Activated CD8-positive, alpha-beta memory T cell treated with anti-CD3 and anti-CD28 coated beads for 36 hours (primary cell): ENCODE measurements around the gene SCN1B. TPM values are rescaled to one million over a fixed set of nuclear protein-coding genes. Genes with fewer than 3 reads are reported as not detected.
"Not testable (repeated sequence)": the region's sequence is repeated elsewhere in the genome, so short reads cannot be mapped to it uniquely, and the experiment has no call there.

Experiments
- CTCF ChIA-PET: fragments of 350-600 bp; sonication (Branson Sonifier 250); formaldehyde crosslinking; loops from one replicate; lab custom pipeline; 2021; ENCODE audit warnings: antibody characterized with exemption; lab: Charles Lee
- POLR2A ChIA-PET: fragments of 350-600 bp; sonication (Branson Sonifier 250); formaldehyde crosslinking; loops from one replicate; lab custom pipeline; 2021; ENCODE audit warnings: antibody characterized with exemption; lab: Charles Lee
- total RNA-seq, 2 experiments: library from RNA; stranded (reverse); gene quantifications; one replicate each; pipeline ENCODE4 v1.2.3, GENCODE V29; 2021

SCN1B gene
- 1 to 10 TPM in 1 of 2 experiments, under 1 TPM in 1; 0.99 to 1.3 TPM for total RNA-seq

- POLR2A ChIA-PET: interaction anchor here (0.6 to 0.9 kb wide), 2 partner anchors 24 to 29 kb away, joined by 3 to 5 read pairs; no protein-coding TSS in a partner anchor
- CTCF ChIA-PET: interaction anchor here (1.5 to 2.0 kb wide), 2 partner anchors 13 to 14 kb away, joined by 7 to 8 read pairs; no protein-coding TSS in a partner anchor
Observed at GRCh38 chr19:35030257-35031071, at the start of gene SCN1B. Gene SCN1B, plus strand, starts transcription at chr19:35030470. Its CDS starts 351 bp downstream, at chr19:35030821.

- ChIA-PET CTCF (no interaction called here), POLR2A (no interaction called here)
Observed at GRCh38 chr19:34982275-34982674, 48.0 kb upstream of the SCN1B start.

- ChIA-PET CTCF (interaction anchor here (0.7 to 1.0 kb wide), 2 partner anchors 11 to 12 kb away, joined by 3 to 4 read pairs; no protein-coding TSS in a partner anchor), POLR2A (interaction anchor here (0.7 kb wide), 1 partner anchor 28 kb away, joined by 3 read pairs; no protein-coding TSS in a partner anchor)
Observed at GRCh38 chr19:34983786-34984185, 46.5 kb upstream of the SCN1B start.

- ChIA-PET POLR2A (interaction anchor here (0.6 to 0.7 kb wide), 2 partner anchors 28 to 684 kb away, joined by 3 to 4 read pairs; no protein-coding TSS in a partner anchor), CTCF (interaction anchor here (1.0 kb wide), 1 partner anchor 11 kb away, joined by 3 read pairs; no protein-coding TSS in a partner anchor)
Observed at GRCh38 chr19:34984287-34984686, 46.0 kb upstream of the SCN1B start.

- POLR2A ChIA-PET: interaction anchor here (0.9 kb wide), 1 partner anchor 15 kb away, joined by 4 read pairs; the partner anchor contains the start of gene GRAMD1A
- CTCF ChIA-PET: interaction anchor here (0.8 to 1.2 kb wide), 3 partner anchors 9 to 27 kb away, joined by 3 to 5 read pairs (median 3); partner anchors contain the start of gene GRAMD1A
Observed at GRCh38 chr19:34985249-34986022, 44.8 kb upstream of the SCN1B start.

GRCh38 chr19:34988119-34988518 is 42.2 kb upstream of the SCN1B start:
- ChIA-PET CTCF (interaction anchor here (0.8 to 1.2 kb wide), 3 partner anchors 12 to 33 kb away, joined by 3 read pairs; partner anchors contain the start of gene GRAMD1A), POLR2A (no interaction called here)

- CTCF ChIA-PET: interaction anchor here (0.6 to 1.8 kb wide), 2 partner anchors 16 to 24 kb away, joined by 3 to 4 read pairs; no protein-coding TSS in a partner anchor
Observed at GRCh38 chr19:34989298-34989697, 41.0 kb upstream of the SCN1B start.

GRCh38 chr19:34990578-34991192 is 39.6 kb upstream of the SCN1B start:
- ChIA-PET POLR2A (interaction anchor here (1.7 kb wide), 1 partner anchor 10 kb away, joined by 11 read pairs; the partner anchor contains the start of gene GRAMD1A), CTCF (interaction anchor here (1.3 to 1.8 kb wide), 2 partner anchors 18 to 23 kb away, joined by 4 to 6 read pairs; no protein-coding TSS in a partner anchor)

More at GRCh38 chr19:34989298-34989697, 41.0 kb upstream of the SCN1B start:
- POLR2A ChIA-PET: interaction anchor here (1.3 kb wide), 1 partner anchor 12 kb away, joined by 6 read pairs; no protein-coding TSS in a partner anchor

GRCh38 chr19:34991542-34992333 is 38.5 kb upstream of the SCN1B start:
- POLR2A ChIA-PET: interaction anchor here (1.7 kb wide), 1 partner anchor 9 kb away, joined by 11 read pairs; the partner anchor contains the start of gene GRAMD1A

GRCh38 chr19:34992582-34992981 is 37.7 kb upstream of the SCN1B start:
- POLR2A ChIA-PET: not testable (repeated sequence)
- CTCF ChIA-PET: interaction anchor here (0.9 kb wide), 2 partner anchors 9 to 11 kb away, joined by 3 read pairs; no protein-coding TSS in a partner anchor

More at GRCh38 chr19:34991542-34992333, 38.5 kb upstream of the SCN1B start:
- CTCF ChIA-PET: interaction anchor here (0.9 kb wide), 1 partner anchor 10 kb away, joined by 3 read pairs; no protein-coding TSS in a partner anchor

GRCh38 chr19:34994286-34994642 is 36.0 kb upstream of the SCN1B start:
- CTCF ChIA-PET: no interaction called here
- POLR2A ChIA-PET: no interaction called here

GRCh38 chr19:34994643-34995541 is 35.4 kb upstream of the SCN1B start:
- POLR2A ChIA-PET: interaction anchor here (0.6 kb wide), 1 partner anchor 256 kb away, joined by 6 read pairs; no protein-coding TSS in a partner anchor
- CTCF ChIA-PET: interaction anchor here (0.6 to 2.2 kb wide), 6 partner anchors 16 to 146 kb away, joined by 3 to 9 read pairs (median 4); no protein-coding TSS in a partner anchor

- CTCF ChIA-PET: interaction anchor here (0.5 to 2.2 kb wide), 7 partner anchors 15 to 361 kb away, joined by 3 to 9 read pairs (median 4); no protein-coding TSS in a partner anchor
- POLR2A ChIA-PET: interaction anchor here (0.6 kb wide), 1 partner anchor 255 kb away, joined by 6 read pairs; no protein-coding TSS in a partner anchor
Observed at GRCh38 chr19:34995551-34995950, 34.7 kb upstream of the SCN1B start.

GRCh38 chr19:34997071-34997617 is 33.1 kb upstream of the SCN1B start:
- ChIA-PET POLR2A (interaction anchor here (0.5 kb wide), 1 partner anchor 16 kb away, joined by 4 read pairs; no protein-coding TSS in a partner anchor), CTCF (interaction anchor here (1.9 to 2.2 kb wide), 2 partner anchors 25 to 47 kb away, joined by 4 to 9 read pairs; no protein-coding TSS in a partner anchor)

- POLR2A ChIA-PET: not testable (repeated sequence)
- CTCF ChIA-PET: interaction anchor here (0.7 kb wide), 1 partner anchor 173 kb away, joined by 3 read pairs; no protein-coding TSS in a partner anchor
Observed at GRCh38 chr19:34998224-34998623, 32.0 kb upstream of the SCN1B start.
